HAP-1 (cell line): Measurements from ENCODE around the gene TUT1.

Source experiments
- DNase-seq, 2 experiments: peaks; one replicate each; pipeline ENCODE4 v3.0.0-alpha.2; 2016 to 2020; ENCODE audit warnings: low spot score in 2 of 2
- H3K27me3 ChIP-seq: fragments of 250-450 bp; sonication (Bioruptor Pico); 2 replicates; pipeline ENCODE4 v1.5.1; 2020; ENCODE audit warnings: low read depth, mild to moderate bottlenecking, moderate library complexity
- H3K36me3 ChIP-seq: fragments of 250-450 bp; sonication (Bioruptor Pico); replicated peaks from 2 replicates; pipeline ENCODE4 v1.5.1; 2020; ENCODE audit warnings: mild to moderate bottlenecking
- H3K4me1 ChIP-seq: fragments of 250-450 bp; sonication (Bioruptor Pico); 2 replicates; pipeline ENCODE4 v1.5.1; 2020; ENCODE audit warnings: mild to moderate bottlenecking
- H3K4me3 ChIP-seq: fragments of 250-450 bp; sonication (Bioruptor Pico); 2 replicates; pipeline ENCODE4 v1.5.1; 2020; ENCODE audit warnings: mild to moderate bottlenecking, moderate library complexity
- H3K9me3 ChIP-seq: fragments of 250-450 bp; sonication (Bioruptor Pico); 2 replicates; pipeline ENCODE4 v1.5.1; 2020; ENCODE audit warnings: mild to moderate bottlenecking, moderate library complexity
- in situ Hi-C: fragments of 300-500 bp; cut with MboI; formaldehyde crosslinking; loops from 3 replicates; pipeline ENCODE4 v1.14.3; 2020; ENCODE audit warnings: low sequenced_read_pairs, inconsistent platforms, mixed read lengths

TUT1 gene

GRCh38 chr11:62542111-62542745 is 49.1 kb downstream of the TUT1 start:
- peak overlapping the region; percentile 87 for H3K4me3 ChIP-seq
- H3K27me3 ChIP-seq: no peaks in the 10 kb centered on the region
- in situ Hi-C loops: loop anchor here (10.0 kb wide), 1 partner anchor 117 kb away; no protein-coding TSS in a partner anchor
- 0 out of 2 replicates have a peak, but pooled peaks cover 3% of the 10 kb centered on the region for H3K36me3 ChIP-seq
- no peak for DNase-seq
- peaks cover 26% of the 10 kb centered on the region for H3K4me1 ChIP-seq
- no peaks in the 10 kb centered on the region for H3K9me3 ChIP-seq

GRCh38 chr11:62540804-62541701 is 50.3 kb downstream of the TUT1 start:
- Histone ChIP-seq H3K4me3 (no peak overlapping the region), H3K27me3 (no peaks in the 10 kb centered on the region), H3K36me3 (no peaks in the 10 kb centered on the region; the same call in 1 of the 2 replicates), H3K4me1 (peaks cover 22% of the 10 kb centered on the region), H3K9me3 (no peaks in the 10 kb centered on the region)
- in situ Hi-C loops: loop anchor here (10.0 kb wide), 1 partner anchor 116 kb away; no protein-coding TSS in a partner anchor
- no peak for DNase-seq

- Histone ChIP-seq H3K36me3 (peaks cover 10% of the 10 kb centered on the region), H3K4me1 (peaks cover 19% of the 10 kb centered on the region), H3K27me3 (no peaks in the 10 kb centered on the region), H3K9me3 (no peaks in the 10 kb centered on the region), H3K4me3 (no peak overlapping the region)
- in situ Hi-C loops: no loop called here
- DNase-seq: no peak
Measured at GRCh38 chr11:62539238-62539925, 51.9 kb downstream of the TUT1 start.

GRCh38 chr11:62538470-62539237 is 52.7 kb downstream of the TUT1 start:
- Histone ChIP-seq H3K4me1 (peaks cover 12% of the 10 kb centered on the region), H3K9me3 (no peaks in the 10 kb centered on the region), H3K27me3 (no peaks in the 10 kb centered on the region), H3K36me3 (peaks cover 17% of the 10 kb centered on the region), H3K4me3 (no peak overlapping the region)
- in situ Hi-C loops: no loop called here
- no peak for DNase-seq

GRCh38 chr11:62536301-62536957 is 54.9 kb downstream of the TUT1 start:
- H3K4me1 ChIP-seq: no peaks in the 10 kb centered on the region
- in situ Hi-C loops: no loop called here
- H3K36me3 ChIP-seq: peaks cover 40% of the 10 kb centered on the region
- no peak overlapping the region for H3K4me3 ChIP-seq
- no peaks in the 10 kb centered on the region for H3K9me3 ChIP-seq
- no peak for DNase-seq
- H3K27me3 ChIP-seq: no peaks in the 10 kb centered on the region

- Histone ChIP-seq H3K4me1 (no peaks in the 10 kb centered on the region), H3K9me3 (no peaks in the 10 kb centered on the region), H3K27me3 (no peaks in the 10 kb centered on the region), H3K36me3 (peaks cover 41% of the 10 kb centered on the region), H3K4me3 (no peak overlapping the region)
- DNase-seq: no peak
- in situ Hi-C loops: no loop called here
Measured at GRCh38 chr11:62535802-62536201, 55.5 kb downstream of the TUT1 start.

- no peak overlapping the region for H3K4me3 ChIP-seq
- H3K27me3 ChIP-seq: no peaks in the 10 kb centered on the region
- no peaks in the 10 kb centered on the region for H3K9me3 ChIP-seq
- no peaks in the 10 kb centered on the region for H3K4me1 ChIP-seq
- in situ Hi-C loops: no loop called here
- H3K36me3 ChIP-seq: peaks cover 41% of the 10 kb centered on the region
- DNase-seq: no peak
Measured at GRCh38 chr11:62534779-62535545, 56.4 kb downstream of the TUT1 start.

GRCh38 chr11:62532096-62532495 is 59.2 kb downstream of the TUT1 start:
- no peaks in the 10 kb centered on the region for H3K27me3 ChIP-seq
- no peak for DNase-seq
- peaks cover 41% of the 10 kb centered on the region for H3K36me3 ChIP-seq
- H3K9me3 ChIP-seq: no peaks in the 10 kb centered on the region
- in situ Hi-C loops: no loop called here
- no peaks in the 10 kb centered on the region for H3K4me1 ChIP-seq
- no peak overlapping the region for H3K4me3 ChIP-seq
